ENCODE results near the gene ADGRF4.

ADGRF4 gene

DNA sequence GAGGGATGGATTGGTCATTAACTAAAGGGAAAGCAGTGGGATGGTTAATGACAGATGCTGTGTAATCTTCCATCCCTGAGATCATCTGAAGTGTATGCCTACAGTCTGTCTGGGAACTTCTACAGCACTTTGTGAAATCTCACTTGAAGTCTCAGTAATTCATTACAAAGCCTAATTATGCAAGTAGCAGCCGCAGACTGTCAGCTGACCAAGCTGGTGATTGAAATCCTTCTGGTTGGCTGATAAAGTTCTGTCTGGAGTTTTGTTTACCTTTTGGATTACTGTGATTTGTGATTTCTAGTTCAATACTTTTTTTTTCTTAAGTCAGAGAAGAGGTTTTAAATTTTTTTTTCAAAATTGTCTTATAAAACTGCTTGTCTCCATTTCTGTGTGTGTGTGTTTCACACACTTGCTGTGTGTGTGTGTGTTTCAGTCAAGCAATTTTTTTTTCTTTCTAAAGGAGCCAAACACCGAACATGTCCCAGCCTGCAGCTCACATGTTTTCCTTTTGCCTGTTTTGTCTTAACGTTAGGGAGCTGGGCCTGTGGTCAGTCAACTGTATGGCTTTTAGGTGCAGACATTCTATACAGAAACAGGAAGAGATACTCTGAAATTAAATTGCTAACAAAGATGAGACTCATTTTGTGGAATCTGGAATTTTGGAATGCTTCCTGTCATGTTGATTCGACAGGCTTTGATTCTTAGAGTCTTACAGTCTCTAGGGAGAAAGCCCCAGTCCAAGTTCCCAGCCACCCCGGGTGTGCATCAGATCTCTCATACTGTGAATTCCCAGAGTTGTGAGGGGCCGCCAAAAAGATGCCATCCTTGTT is 28.5 kb upstream of the ADGRF4 start:
- Histone ChIP-seq H3K36me3 (ENCODE audit: control insufficient read depth, low read length) (no peaks in the 10 kb centered on the region), H4K20me1 (ENCODE audit: control insufficient read depth, insufficient read depth, low read depth, low read length) (no peaks in the 10 kb centered on the region), H3K9me3 (ENCODE audit: control insufficient read depth, insufficient read depth, low read length) (no peaks in the 10 kb centered on the region), H3K4me3 (ENCODE audit: low read length) (no peak overlapping the region), H3K4me1 (ENCODE audit: control insufficient read depth, low read length) (no peaks in the 10 kb centered on the region), H3F3A (ENCODE audit: control insufficient read depth, insufficient read depth) (no peaks in the 10 kb centered on the region), H3K27me3 (ENCODE audit: control insufficient read depth, low read length) (peaks cover 9% of the 10 kb centered on the region; the same call in 1 of the 2 replicates), H3K27ac (ENCODE audit: low read depth, low read length) (no peak overlapping the region), H3K79me2 (ENCODE audit: control insufficient read depth, low read length) (no peaks in the 10 kb centered on the region), H3K4me2 (ENCODE audit: low read length) (no peak overlapping the region), H3K9me2 (replicated peaks; ENCODE audit: control insufficient read depth, low read length) (no peaks in the 10 kb centered on the region)
- TF ChIP-seq CTCF (IDR thresholded peaks at IDR 0.05; ENCODE audit: low read depth, low read length, poor library complexity, severe bottlenecking) = no peak
- TF ChIP-seq EZH2phosphoT487 (IDR thresholded peaks at IDR 0.05; ENCODE audit: borderline replicate concordance, low read length) = no peak

- TF ChIP-seq EZH2phosphoT487 (IDR thresholded peaks at IDR 0.05; ENCODE audit: borderline replicate concordance, low read length) (no peak), CTCF (IDR thresholded peaks at IDR 0.05; ENCODE audit: low read depth, low read length, poor library complexity, severe bottlenecking) (no peak)
These were observed 27.5 kb upstream of the ADGRF4 start for GRCh38 chr6:47670851-47671250.

DNA sequence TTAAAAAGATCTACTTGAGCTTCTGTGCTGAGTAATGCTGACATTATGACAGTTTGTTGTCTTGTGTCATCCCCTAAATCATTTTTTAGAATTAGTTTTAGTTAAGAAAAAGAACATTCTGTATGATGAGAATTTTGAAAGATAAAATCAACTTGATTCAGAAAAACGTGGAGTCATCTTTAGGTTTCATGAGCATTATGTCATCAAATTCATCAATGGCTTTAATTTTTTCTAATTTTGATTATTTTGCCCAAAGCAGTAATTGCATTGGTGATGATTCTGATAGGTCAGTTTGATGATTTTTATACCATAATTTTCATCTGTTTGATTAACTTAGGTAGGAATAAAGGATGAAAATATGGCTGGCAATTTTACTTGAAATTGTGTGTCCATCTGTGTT is 26.6 kb upstream of the ADGRF4 start:
- no peaks in the 10 kb centered on the region for H3K9me3 ChIP-seq (ENCODE audit: control insufficient read depth, insufficient read depth, low read length)

More at GRCh38 chr6:47670851-47671250, 27.5 kb upstream of the ADGRF4 start:
- no peak overlapping the region for H3K27ac ChIP-seq (ENCODE audit: low read depth, low read length)
- H3K9me3 ChIP-seq (ENCODE audit: control insufficient read depth, insufficient read depth, low read length) = no peaks in the 10 kb centered on the region
- no peaks in the 10 kb centered on the region for H3K79me2 ChIP-seq (ENCODE audit: control insufficient read depth, low read length)
- no peaks in the 10 kb centered on the region for H3K9me2 ChIP-seq (replicated peaks; ENCODE audit: control insufficient read depth, low read length)
- no peaks in the 10 kb centered on the region for H3K4me1 ChIP-seq (ENCODE audit: control insufficient read depth, low read length)
- H3K27me3 ChIP-seq (ENCODE audit: control insufficient read depth, low read length) = peaks cover 9% of the 10 kb centered on the region; the same call in 1 of the 2 replicates
- no peak overlapping the region for H3K4me3 ChIP-seq (ENCODE audit: low read length)
- H3K36me3 ChIP-seq (ENCODE audit: control insufficient read depth, low read length) = no peaks in the 10 kb centered on the region
- no peaks in the 10 kb centered on the region for H4K20me1 ChIP-seq (ENCODE audit: control insufficient read depth, insufficient read depth, low read depth, low read length)
- H3F3A ChIP-seq (ENCODE audit: control insufficient read depth, insufficient read depth) = no peaks in the 10 kb centered on the region
- H3K4me2 ChIP-seq (ENCODE audit: low read length) = no peak overlapping the region

More for the DNA sequence above, 26.6 kb upstream of the ADGRF4 start:
- Histone ChIP-seq H4K20me1 (ENCODE audit: control insufficient read depth, insufficient read depth, low read depth, low read length) (no peaks in the 10 kb centered on the region), H3K9me2 (replicated peaks; ENCODE audit: control insufficient read depth, low read length) (no peaks in the 10 kb centered on the region), H3K36me3 (ENCODE audit: control insufficient read depth, low read length) (no peaks in the 10 kb centered on the region), H3K27ac (ENCODE audit: low read depth, low read length) (no peak overlapping the region), H3K4me2 (ENCODE audit: low read length) (no peak overlapping the region), H3F3A (ENCODE audit: control insufficient read depth, insufficient read depth) (no peaks in the 10 kb centered on the region), H3K79me2 (ENCODE audit: control insufficient read depth, low read length) (no peaks in the 10 kb centered on the region), H3K4me3 (ENCODE audit: low read length) (no peak overlapping the region), H3K27me3 (ENCODE audit: control insufficient read depth, low read length) (peaks cover 9% of the 10 kb centered on the region; the same call in 1 of the 2 replicates), H3K4me1 (ENCODE audit: control insufficient read depth, low read length) (no peaks in the 10 kb centered on the region)
- no peak for TF ChIP-seq CTCF (IDR thresholded peaks at IDR 0.05; ENCODE audit: low read depth, low read length, poor library complexity, severe bottlenecking)
- no peak for TF ChIP-seq EZH2phosphoT487 (IDR thresholded peaks at IDR 0.05; ENCODE audit: borderline replicate concordance, low read length)
